Measurements from ENCODE around the gene MORN1.

DNA sequence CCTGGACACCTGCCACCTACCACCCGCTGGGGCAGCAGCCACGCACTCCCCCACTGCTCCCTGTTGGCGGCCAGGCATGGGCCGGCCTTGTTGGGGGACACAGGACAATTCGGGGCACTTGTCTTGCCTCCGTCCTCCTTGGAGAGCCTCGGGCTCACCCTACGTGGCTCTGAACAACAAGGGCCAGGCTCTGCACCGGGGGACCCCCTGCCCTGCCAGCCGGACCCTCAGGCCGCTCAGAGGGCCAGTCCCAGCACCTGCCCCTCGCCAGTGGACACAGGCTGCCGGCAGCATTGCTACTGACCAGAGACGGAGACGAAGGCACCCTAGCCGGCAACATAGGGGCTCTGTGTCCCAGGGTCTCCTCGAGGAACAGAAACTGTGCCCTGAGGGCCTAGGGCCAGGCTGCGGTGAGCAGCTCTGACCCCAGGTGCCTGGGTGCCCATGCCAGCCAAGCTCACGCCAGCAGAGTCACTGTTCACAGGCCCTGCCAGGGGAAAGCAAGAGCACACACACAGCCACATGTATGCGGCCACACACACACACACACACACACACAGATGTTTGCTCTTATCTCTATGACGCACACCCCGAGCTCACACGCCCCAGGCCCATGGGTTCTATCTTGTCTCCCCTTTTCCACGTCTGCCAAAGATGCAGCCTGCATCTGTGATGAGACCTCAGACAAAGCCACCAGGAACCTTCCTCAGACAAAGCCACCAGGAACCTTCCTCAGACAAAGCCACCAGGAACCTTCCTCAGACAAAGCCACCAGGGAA lies 45.9 kb downstream of the MORN1 start:
- TF ChIP-seq, protein P1, sequence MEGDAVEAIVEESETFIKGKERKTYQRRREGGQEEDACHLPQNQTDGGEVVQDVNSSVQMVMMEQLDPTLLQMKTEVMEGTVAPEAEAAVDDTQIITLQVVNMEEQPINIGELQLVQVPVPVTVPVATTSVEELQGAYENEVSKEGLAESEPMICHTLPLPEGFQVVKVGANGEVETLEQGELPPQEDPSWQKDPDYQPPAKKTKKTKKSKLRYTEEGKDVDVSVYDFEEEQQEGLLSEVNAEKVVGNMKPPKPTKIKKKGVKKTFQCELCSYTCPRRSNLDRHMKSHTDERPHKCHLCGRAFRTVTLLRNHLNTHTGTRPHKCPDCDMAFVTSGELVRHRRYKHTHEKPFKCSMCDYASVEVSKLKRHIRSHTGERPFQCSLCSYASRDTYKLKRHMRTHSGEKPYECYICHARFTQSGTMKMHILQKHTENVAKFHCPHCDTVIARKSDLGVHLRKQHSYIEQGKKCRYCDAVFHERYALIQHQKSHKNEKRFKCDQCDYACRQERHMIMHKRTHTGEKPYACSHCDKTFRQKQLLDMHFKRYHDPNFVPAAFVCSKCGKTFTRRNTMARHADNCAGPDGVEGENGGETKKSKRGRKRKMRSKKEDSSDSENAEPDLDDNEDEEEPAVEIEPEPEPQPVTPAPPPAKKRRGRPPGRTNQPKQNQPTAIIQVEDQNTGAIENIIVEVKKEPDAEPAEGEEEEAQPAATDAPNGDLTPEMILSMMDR (optimal IDR thresholded peaks at IDR 0.05 in 1 of 3, IDR thresholded peaks at IDR 0.05 in 1 of 3, conservative IDR thresholded peaks at IDR 0.05 in 1 of 3; ENCODE audit: extremely low read depth in 1 of 3, insufficient read depth in 2 of 3, low read length in 3 of 3) = no peak
- no peak for TF ChIP-seq EZH2 (IDR thresholded peaks at IDR 0.05; ENCODE audit: low read length)
